Endothelial cell of umbilical vein (primary cell): ENCODE data around the gene ELOVL6.

Source experiments
- CTCF ChIP-seq, 2 donors: IDR thresholded peaks; 1 replicate in 1 of 2; 2 replicates in 1 of 2; pipeline ENCODE4 v1.5.1; 2011; ENCODE audit warnings: low read length in 2 of 2, mild to moderate bottlenecking in 2 of 2, moderate library complexity in 2 of 2, control low read depth in 1 of 2, inconsistent platforms in 1 of 2, low read depth in 1 of 2; ENCODE audit not compliant: insufficient read depth in 1 of 2; ENCODE audit errors: extremely low read depth in 1 of 2
- EZH2 ChIP-seq: IDR thresholded peaks from 2 replicates; pipeline ENCODE4 v1.6.1; 2012; ENCODE audit warnings: borderline replicate concordance, low read depth, mild to moderate bottlenecking, moderate library complexity, low read length, inconsistent platforms; ENCODE audit not compliant: severe bottlenecking
- FOS ChIP-seq: IDR thresholded peaks from 2 replicates; pipeline ENCODE4 v1.6.1; 2011; ENCODE audit warnings: mild to moderate bottlenecking, low read length, moderate library complexity, borderline replicate concordance; ENCODE audit not compliant: insufficient read depth
- GATA2 ChIP-seq: IDR thresholded peaks from 2 replicates; pipeline ENCODE4 v1.7.0; 2011; ENCODE audit warnings: low read depth, mild to moderate bottlenecking, moderate library complexity, mixed read lengths, low read length; ENCODE audit not compliant: insufficient read length, insufficient read depth
- MAX ChIP-seq: IDR thresholded peaks from 2 replicates; pipeline ENCODE4 v1.6.1; 2011; ENCODE audit not compliant: insufficient read depth, insufficient read length
- POLR2A ChIP-seq: IDR thresholded peaks from 2 replicates; pipeline ENCODE4 v1.6.1; 2012; ENCODE audit warnings: low read depth, mild to moderate bottlenecking, control low read depth, low read length
- POLR2AphosphoS5 ChIP-seq: IDR thresholded peaks from 2 replicates; pipeline ENCODE4 v1.6.1; 2012; ENCODE audit warnings: low read depth, mild to moderate bottlenecking, control low read depth, low read length, moderate library complexity; ENCODE audit not compliant: insufficient read depth

- no peak for TF ChIP-seq CTCF (IDR thresholded peaks at IDR 0.05; ENCODE audit: extremely low read depth in 1 of 2, insufficient read depth in 1 of 2, low read depth in 1 of 2, low read length in 2 of 2)
- no peak for TF ChIP-seq EZH2
- no peak for TF ChIP-seq MAX
- no peak for TF ChIP-seq POLR2A
- no peak for TF ChIP-seq FOS
- no peak for TF ChIP-seq POLR2AphosphoS5
- no peak for TF ChIP-seq GATA2
Observed at GRCh38 chr4:110164856-110165255, 33.6 kb downstream of the ELOVL6 start.
